HepG2 (cell line): ENCODE data around the gene RTN3. TPM values are rescaled to one million over a fixed set of nuclear protein-coding genes. Genes with fewer than 3 reads are reported as not detected.

Experiments
- DR1 ChIP-seq: sonication (generic); formaldehyde crosslinking; IDR thresholded peaks from 2 replicates; pipeline ENCODE4 v1.8.0; 2021; ENCODE audit warnings: mild to moderate bottlenecking, missing genetic modification reagents, inconsistent platforms
- GZF1 ChIP-seq: sonication (generic); formaldehyde crosslinking; IDR thresholded peaks from 2 replicates; pipeline ENCODE4 v1.5.1; 2020; ENCODE audit warnings: mild to moderate bottlenecking, missing genetic modification reagents
- HNRNPLL ChIP-seq: fragments of 200-400 bp; formaldehyde crosslinking; IDR thresholded peaks from 2 replicates; pipeline ENCODE4 v1.6.1; 2017; ENCODE audit warnings: mild to moderate bottlenecking, low read depth, low read length; ENCODE audit not compliant: poor library complexity, severe bottlenecking
- NBN ChIP-seq: fragments of 450-650 bp; conservative IDR thresholded peaks from 2 replicates; pipeline ENCODE4 v1.6.1; 2017
- RELA ChIP-seq: sonication (generic); formaldehyde crosslinking; IDR thresholded peaks from 2 replicates; pipeline ENCODE4 v1.4.0; 2020; ENCODE audit warnings: missing genetic modification reagents
- SNAPC2 ChIP-seq: sonication (generic); formaldehyde crosslinking; IDR thresholded peaks from 2 replicates; pipeline ENCODE4 v1.8.1; 2022; ENCODE audit warnings: mild to moderate bottlenecking, missing genetic modification reagents
- ZFP36L2 ChIP-seq: sonication (generic); formaldehyde crosslinking; IDR thresholded peaks from 2 replicates; pipeline ENCODE4 v1.4.0; 2020; ENCODE audit warnings: missing genetic modification reagents
- ZNF333 ChIP-seq: sonication (generic); formaldehyde crosslinking; IDR thresholded peaks from 2 replicates; pipeline ENCODE4 v1.4.0; 2020; ENCODE audit warnings: mild to moderate bottlenecking, missing genetic modification reagents, borderline replicate concordance
- ZNF33A ChIP-seq: sonication (generic); formaldehyde crosslinking; IDR thresholded peaks from 2 replicates; pipeline ENCODE4 v1.5.1; 2020; ENCODE audit warnings: missing genetic modification reagents, mild to moderate bottlenecking, moderate library complexity, borderline replicate concordance
- ZNF468 ChIP-seq: sonication (generic); formaldehyde crosslinking; IDR thresholded peaks from 2 replicates; pipeline ENCODE4 v1.8.0; 2022; ENCODE audit warnings: mild to moderate bottlenecking, moderate library complexity, missing genetic modification reagents
- polyA plus RNA-seq, 8 experiments: library from polyadenylated mRNA; depleted of rRNA in 3 of 8; stranded (reverse) in 7 of 8; unstranded in 1 of 8; fragments of >200 nt; fragmentation: Illumina TruSeq in 4 of 8; extraction: Trizol in 4 of 8; gene quantifications; 2 replicates each; pipeline versions ENCODE4 v1.2.1 to v1.2.3, GENCODE V29; 2011 to 2016; ENCODE audit warnings: low read depth in 4 of 8, missing spikeins in 1 of 8, mixed read lengths in 1 of 8; ENCODE audit not compliant: insufficient read depth in 1 of 8
- total RNA-seq, 5 experiments: library from RNA; depleted of rRNA; stranded (reverse); fragments of >200 nt; fragmentation: Illumina TruSeq; extraction: Trizol; gene quantifications; 2 replicates each; pipeline ENCODE4 v1.2.3, GENCODE V29; 2016; ENCODE audit warnings: low read depth in 1 of 5
- TF ChIP-seq, protein P1 (sequence below): IDR thresholded peaks from 2 replicates; pipeline ENCODE4 v1.6.1; 2016
- TF ChIP-seq, protein P2 (sequence below): sonication (generic); formaldehyde crosslinking; IDR thresholded peaks from 2 replicates; pipeline ENCODE4 v1.5.0; 2020; ENCODE audit warnings: mild to moderate bottlenecking, missing genetic modification reagents
- TF ChIP-seq, protein P3 (sequence below): IDR thresholded peaks from 2 replicates; pipeline ENCODE4 v1.6.1; 2016; ENCODE audit warnings: low read depth
- TF ChIP-seq, protein P4 (sequence below), 2 experiments: fragments of 450-650 bp in 1 of 2; sonication (generic) in 1 of 2; formaldehyde crosslinking in 1 of 2; IDR thresholded peaks; 2 replicates each; pipeline versions ENCODE4 v1.6.1 to v1.8.0; 2016 to 2022; ENCODE audit warnings: antibody characterized with exemption in 1 of 2, mild to moderate bottlenecking in 1 of 2, missing genetic modification reagents in 1 of 2

The RTN3 gene
- total and polyA plus RNA-seq, 2 of the 13 experiments (the other 11 are each of a cell fraction or from before 2014, with no cell fraction given), result 32.2 to 41.1 TPM

DNA sequence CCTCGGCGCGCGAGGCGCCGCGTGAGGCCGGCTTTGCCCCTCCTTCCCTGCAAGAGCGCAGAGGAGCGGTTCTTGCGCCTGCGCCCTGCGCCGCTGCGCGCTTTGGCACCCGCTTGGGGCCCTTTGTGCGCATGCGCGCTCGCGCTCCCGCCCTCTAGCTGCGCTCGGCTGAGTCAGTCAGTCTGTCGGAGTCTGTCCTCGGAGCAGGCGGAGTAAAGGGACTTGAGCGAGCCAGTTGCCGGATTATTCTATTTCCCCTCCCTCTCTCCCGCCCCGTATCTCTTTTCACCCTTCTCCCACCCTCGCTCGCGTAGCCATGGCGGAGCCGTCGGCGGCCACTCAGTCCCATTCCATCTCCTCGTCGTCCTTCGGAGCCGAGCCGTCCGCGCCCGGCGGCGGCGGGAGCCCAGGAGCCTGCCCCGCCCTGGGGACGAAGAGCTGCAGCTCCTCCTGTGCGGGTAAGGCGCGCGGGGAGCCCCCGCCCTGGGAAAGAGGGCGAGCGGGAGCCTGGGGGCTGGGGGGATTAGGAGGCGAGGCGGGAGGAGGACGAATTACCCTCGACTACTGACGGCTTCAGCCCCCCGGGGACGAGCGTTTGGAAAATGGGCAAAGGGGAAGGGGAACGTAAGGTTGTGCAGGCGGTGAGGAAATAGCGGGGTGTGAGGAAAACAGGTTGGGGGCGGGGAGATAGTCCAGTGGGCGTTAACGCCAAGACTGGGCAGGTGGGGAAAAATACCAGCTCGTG is at the start of gene RTN3 (continued):
- TF ChIP-seq, protein P1, sequence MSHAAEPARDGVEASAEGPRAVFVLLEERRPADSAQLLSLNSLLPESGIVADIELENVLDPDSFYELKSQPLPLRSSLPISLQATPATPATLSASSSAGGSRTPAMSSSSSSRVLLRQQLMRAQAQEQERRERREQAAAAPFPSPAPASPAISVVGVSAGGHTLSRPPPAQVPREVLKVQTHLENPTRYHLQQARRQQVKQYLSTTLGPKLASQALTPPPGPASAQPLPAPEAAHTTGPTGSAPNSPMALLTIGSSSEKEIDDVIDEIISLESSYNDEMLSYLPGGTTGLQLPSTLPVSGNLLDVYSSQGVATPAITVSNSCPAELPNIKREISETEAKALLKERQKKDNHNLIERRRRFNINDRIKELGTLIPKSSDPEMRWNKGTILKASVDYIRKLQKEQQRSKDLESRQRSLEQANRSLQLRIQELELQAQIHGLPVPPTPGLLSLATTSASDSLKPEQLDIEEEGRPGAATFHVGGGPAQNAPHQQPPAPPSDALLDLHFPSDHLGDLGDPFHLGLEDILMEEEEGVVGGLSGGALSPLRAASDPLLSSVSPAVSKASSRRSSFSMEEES, result no peak
- TF ChIP-seq SNAPC2 (CRISPR knock-in tag) (no peak), DR1 (0 out of 2 replicates have a peak, but pooled peaks have one; percentile 29), ZFP36L2 (CRISPR knock-in tag) (no peak), ZNF468 (CRISPR knock-in tag) (no peak), ZNF333 (CRISPR knock-in tag) (no peak), HNRNPLL (peak; percentile 99), RELA (CRISPR knock-in tag) (no peak; the same call in 1 of the 2 replicates), ZNF33A (CRISPR knock-in tag) (no peak), GZF1 (CRISPR knock-in tag) (no peak), NBN (no peak)
- TF ChIP-seq, protein P2, sequence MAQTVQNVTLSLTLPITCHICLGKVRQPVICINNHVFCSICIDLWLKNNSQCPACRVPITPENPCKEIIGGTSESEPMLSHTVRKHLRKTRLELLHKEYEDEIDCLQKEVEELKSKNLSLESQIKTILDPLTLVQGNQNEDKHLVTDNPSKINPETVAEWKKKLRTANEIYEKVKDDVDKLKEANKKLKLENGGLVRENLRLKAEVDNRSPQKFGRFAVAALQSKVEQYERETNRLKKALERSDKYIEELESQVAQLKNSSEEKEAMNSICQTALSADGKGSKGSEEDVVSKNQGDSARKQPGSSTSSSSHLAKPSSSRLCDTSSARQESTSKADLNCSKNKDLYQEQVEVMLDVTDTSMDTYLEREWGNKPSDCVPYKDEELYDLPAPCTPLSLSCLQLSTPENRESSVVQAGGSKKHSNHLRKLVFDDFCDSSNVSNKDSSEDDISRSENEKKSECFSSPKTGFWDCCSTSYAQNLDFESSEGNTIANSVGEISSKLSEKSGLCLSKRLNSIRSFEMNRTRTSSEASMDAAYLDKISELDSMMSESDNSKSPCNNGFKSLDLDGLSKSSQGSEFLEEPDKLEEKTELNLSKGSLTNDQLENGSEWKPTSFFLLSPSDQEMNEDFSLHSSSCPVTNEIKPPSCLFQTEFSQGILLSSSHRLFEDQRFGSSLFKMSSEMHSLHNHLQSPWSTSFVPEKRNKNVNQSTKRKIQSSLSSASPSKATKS (CRISPR knock-in tag), result no peak
- TF ChIP-seq, protein P3, sequence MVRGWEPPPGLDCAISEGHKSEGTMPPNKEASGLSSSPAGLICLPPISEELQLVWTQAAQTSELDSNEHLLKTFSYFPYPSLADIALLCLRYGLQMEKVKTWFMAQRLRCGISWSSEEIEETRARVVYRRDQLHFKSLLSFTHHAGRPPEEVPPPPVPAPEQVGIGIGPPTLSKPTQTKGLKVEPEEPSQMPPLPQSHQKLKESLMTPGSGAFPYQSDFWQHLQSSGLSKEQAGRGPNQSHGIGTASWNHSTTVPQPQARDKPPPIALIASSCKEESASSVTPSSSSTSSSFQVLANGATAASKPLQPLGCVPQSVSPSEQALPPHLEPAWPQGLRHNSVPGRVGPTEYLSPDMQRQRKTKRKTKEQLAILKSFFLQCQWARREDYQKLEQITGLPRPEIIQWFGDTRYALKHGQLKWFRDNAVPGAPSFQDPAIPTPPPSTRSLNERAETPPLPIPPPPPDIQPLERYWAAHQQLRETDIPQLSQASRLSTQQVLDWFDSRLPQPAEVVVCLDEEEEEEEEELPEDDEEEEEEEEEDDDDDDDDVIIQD, result no peak
- TF ChIP-seq, protein P4, sequence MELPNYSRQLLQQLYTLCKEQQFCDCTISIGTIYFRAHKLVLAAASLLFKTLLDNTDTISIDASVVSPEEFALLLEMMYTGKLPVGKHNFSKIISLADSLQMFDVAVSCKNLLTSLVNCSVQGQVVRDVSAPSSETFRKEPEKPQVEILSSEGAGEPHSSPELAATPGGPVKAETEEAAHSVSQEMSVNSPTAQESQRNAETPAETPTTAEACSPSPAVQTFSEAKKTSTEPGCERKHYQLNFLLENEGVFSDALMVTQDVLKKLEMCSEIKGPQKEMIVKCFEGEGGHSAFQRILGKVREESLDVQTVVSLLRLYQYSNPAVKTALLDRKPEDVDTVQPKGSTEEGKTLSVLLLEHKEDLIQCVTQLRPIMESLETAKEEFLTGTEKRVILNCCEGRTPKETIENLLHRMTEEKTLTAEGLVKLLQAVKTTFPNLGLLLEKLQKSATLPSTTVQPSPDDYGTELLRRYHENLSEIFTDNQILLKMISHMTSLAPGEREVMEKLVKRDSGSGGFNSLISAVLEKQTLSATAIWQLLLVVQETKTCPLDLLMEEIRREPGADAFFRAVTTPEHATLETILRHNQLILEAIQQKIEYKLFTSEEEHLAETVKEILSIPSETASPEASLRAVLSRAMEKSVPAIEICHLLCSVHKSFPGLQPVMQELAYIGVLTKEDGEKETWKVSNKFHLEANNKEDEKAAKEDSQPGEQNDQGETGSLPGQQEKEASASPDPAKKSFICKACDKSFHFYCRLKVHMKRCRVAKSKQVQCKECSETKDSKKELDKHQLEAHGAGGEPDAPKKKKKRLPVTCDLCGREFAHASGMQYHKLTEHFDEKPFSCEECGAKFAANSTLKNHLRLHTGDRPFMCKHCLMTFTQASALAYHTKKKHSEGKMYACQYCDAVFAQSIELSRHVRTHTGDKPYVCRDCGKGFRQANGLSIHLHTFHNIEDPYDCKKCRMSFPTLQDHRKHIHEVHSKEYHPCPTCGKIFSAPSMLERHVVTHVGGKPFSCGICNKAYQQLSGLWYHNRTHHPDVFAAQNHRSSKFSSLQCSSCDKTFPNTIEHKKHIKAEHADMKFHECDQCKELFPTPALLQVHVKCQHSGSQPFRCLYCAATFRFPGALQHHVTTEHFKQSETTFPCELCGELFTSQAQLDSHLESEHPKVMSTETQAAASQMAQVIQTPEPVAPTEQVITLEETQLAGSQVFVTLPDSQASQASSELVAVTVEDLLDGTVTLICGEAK (IDR thresholded peaks at IDR 0.05), result no peak
- TF ChIP-seq, protein P4 (CRISPR knock-in tag; IDR thresholded peaks at IDR 0.05), result peak; percentile 49; the same call in 1 of the 2 replicates
